ENCODE results near the gene TNFRSF19.
A peak's percentile ranks its signal among the peaks of the same experiment; 100 is the strongest.

Gene TNFRSF19

DNA sequence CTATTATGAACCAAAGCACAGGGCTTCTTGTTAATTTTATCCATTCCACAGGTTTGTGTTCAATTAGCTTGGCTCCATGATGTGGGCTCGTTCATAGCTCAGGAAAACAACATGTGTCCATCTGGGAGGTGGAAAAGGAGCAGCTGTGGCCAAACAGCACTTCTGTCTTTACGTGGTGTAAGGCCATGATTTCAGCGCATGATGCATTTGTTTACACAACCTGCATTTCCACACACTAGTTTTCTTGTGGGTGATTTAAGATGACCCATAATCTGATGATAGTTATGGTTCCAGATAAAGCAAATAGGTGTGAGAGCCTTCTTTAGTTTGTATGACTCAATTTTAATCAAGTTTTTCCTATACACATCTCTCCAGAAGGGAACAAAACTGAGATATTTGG lies 101.7 kb downstream of the TNFRSF19 start:
- no peaks in the 10 kb centered on the region for H3K36me3 ChIP-seq (ENCODE audit: low read depth)
- 0 out of 3 replicates have a peak, but pooled peaks have one; percentile 26 for ATAC-seq (ENCODE audit: low read depth)
- H3K4me3 ChIP-seq (ENCODE audit: severe bottlenecking), result no peak overlapping the region

DNA sequence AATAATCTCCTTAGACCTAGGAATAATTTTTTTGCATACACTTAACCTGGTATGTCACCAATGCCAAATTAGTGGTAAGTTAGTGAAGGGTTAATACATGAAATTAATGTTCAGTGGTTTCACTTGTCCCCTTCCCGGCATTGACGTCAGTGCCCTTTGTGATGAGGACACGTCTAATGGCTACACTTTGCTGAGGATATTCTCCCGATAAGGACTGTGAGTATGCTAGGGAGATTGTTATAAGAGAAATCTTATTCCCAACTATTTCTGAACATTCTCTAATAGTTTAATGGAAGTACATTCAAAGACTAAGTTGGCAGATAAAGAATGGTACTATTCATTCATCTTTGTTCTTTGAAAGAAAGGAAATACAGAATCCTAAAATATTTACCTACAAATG lies 102.4 kb downstream of the TNFRSF19 start:
- no peak overlapping the region for H3K27ac ChIP-seq (ENCODE audit: poor library complexity, severe bottlenecking)
- H3K4me3 ChIP-seq (ENCODE audit: severe bottlenecking), result no peak overlapping the region
- TF ChIP-seq, protein P1, sequence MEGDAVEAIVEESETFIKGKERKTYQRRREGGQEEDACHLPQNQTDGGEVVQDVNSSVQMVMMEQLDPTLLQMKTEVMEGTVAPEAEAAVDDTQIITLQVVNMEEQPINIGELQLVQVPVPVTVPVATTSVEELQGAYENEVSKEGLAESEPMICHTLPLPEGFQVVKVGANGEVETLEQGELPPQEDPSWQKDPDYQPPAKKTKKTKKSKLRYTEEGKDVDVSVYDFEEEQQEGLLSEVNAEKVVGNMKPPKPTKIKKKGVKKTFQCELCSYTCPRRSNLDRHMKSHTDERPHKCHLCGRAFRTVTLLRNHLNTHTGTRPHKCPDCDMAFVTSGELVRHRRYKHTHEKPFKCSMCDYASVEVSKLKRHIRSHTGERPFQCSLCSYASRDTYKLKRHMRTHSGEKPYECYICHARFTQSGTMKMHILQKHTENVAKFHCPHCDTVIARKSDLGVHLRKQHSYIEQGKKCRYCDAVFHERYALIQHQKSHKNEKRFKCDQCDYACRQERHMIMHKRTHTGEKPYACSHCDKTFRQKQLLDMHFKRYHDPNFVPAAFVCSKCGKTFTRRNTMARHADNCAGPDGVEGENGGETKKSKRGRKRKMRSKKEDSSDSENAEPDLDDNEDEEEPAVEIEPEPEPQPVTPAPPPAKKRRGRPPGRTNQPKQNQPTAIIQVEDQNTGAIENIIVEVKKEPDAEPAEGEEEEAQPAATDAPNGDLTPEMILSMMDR (IDR thresholded peaks at IDR 0.05; ENCODE audit: poor library complexity, severe bottlenecking), result no peak
- H3K4me1 ChIP-seq (ENCODE audit: insufficient read depth, poor library complexity, severe bottlenecking), result peaks cover 41% of the 10 kb centered on the region
- no peaks in the 10 kb centered on the region for H3K36me3 ChIP-seq (ENCODE audit: low read depth)
- no peaks in the 10 kb centered on the region for H3K9me3 ChIP-seq (ENCODE audit: severe bottlenecking)
- no peaks in the 10 kb centered on the region for H3K27me3 ChIP-seq (ENCODE audit: insufficient read depth, poor library complexity, severe bottlenecking)
- DNase-seq (ENCODE audit: low spot score), result no peak
- ATAC-seq (ENCODE audit: low read depth), result no peak

More for the DNA sequence above, 101.7 kb downstream of the TNFRSF19 start:
- DNase-seq (ENCODE audit: low spot score), result no peak
- peaks cover 41% of the 10 kb centered on the region for H3K4me1 ChIP-seq (ENCODE audit: insufficient read depth, poor library complexity, severe bottlenecking)
- TF ChIP-seq, protein P1 (IDR thresholded peaks at IDR 0.05; ENCODE audit: poor library complexity, severe bottlenecking), result no peak
- no peaks in the 10 kb centered on the region for H3K27me3 ChIP-seq (ENCODE audit: insufficient read depth, poor library complexity, severe bottlenecking)
- no peaks in the 10 kb centered on the region for H3K9me3 ChIP-seq (ENCODE audit: severe bottlenecking)
- no peak overlapping the region for H3K27ac ChIP-seq (ENCODE audit: poor library complexity, severe bottlenecking)

DNA sequence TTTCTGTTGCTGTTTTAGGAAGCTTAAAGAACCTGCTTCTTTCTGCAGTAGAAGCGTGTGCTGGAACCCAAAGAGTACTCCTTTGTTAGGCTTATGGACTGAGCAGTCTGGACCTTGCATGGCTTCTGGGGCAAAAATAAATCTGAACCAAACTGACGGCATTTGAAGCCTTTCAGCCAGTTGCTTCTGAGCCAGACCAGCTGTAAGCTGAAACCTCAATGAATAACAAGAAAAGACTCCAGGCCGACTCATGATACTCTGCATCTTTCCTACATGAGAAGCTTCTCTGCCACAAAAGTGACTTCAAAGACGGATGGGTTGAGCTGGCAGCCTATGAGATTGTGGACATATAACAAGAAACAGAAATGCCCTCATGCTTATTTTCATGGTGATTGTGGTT lies 103.1 kb downstream of the TNFRSF19 start:
- peak; percentile 54 for ATAC-seq (ENCODE audit: low read depth)
- Histone ChIP-seq H3K4me3 (ENCODE audit: severe bottlenecking) (no peak overlapping the region), H3K27ac (ENCODE audit: poor library complexity, severe bottlenecking) (peak overlapping the region; percentile 73), H3K4me1 (ENCODE audit: insufficient read depth, poor library complexity, severe bottlenecking) (peaks cover 41% of the 10 kb centered on the region), H3K27me3 (ENCODE audit: insufficient read depth, poor library complexity, severe bottlenecking) (no peaks in the 10 kb centered on the region), H3K9me3 (ENCODE audit: severe bottlenecking) (no peaks in the 10 kb centered on the region), H3K36me3 (ENCODE audit: low read depth) (no peaks in the 10 kb centered on the region)
- TF ChIP-seq, protein P1 (IDR thresholded peaks at IDR 0.05; ENCODE audit: poor library complexity, severe bottlenecking), result no peak
- no peak for DNase-seq (ENCODE audit: low spot score)

DNA sequence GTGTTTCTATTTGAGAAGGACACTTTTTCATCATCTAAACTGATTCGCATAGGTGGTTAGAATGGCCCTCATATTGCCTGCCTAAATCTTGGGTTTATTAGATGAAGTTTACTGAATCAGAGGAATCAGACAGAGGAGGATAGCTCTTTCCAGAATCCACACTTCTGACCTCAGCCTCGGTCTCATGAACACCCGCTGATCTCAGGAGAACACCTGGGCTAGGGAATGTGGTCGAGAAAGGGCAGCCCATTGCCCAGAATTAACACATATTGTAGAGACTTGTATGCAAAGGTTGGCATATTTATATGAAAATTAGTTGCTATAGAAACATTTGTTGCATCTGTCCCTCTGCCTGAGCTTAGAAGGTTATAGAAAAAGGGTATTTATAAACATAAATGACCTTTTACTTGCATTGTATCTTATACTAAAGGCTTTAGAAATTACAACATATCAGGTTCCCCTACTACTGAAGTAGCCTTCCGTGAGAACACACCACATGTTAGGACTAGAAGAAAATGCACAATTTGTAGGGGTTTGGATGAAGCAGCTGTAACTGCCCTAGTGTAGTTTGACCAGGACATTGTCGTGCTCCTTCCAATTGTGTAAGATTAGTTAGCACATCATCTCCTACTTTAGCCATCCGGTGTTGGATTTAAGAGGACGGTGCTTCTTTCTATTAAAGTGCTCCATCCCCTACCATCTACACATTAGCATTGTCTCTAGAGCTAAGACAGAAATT lies 103.8 kb downstream of the TNFRSF19 start:
- Histone ChIP-seq H3K4me1 (ENCODE audit: insufficient read depth, poor library complexity, severe bottlenecking) (peaks cover 47% of the 10 kb centered on the region), H3K27me3 (ENCODE audit: insufficient read depth, poor library complexity, severe bottlenecking) (no peaks in the 10 kb centered on the region), H3K36me3 (ENCODE audit: low read depth) (no peaks in the 10 kb centered on the region), H3K27ac (ENCODE audit: poor library complexity, severe bottlenecking) (peak overlapping the region; percentile 73), H3K9me3 (ENCODE audit: severe bottlenecking) (no peaks in the 10 kb centered on the region), H3K4me3 (ENCODE audit: severe bottlenecking) (no peak overlapping the region)
- no peak for ATAC-seq (ENCODE audit: low read depth)
- no peak for DNase-seq (ENCODE audit: low spot score)
- TF ChIP-seq, protein P1 (IDR thresholded peaks at IDR 0.05; ENCODE audit: poor library complexity, severe bottlenecking), result no peak
